KOPT-K1 (cell line): ENCODE results near the gene CWC25.
A peak's percentile ranks its signal among the peaks of the same experiment; 100 is the strongest.
"Not testable (repeated sequence)": the region's sequence is repeated elsewhere in the genome, so short reads cannot be mapped to it uniquely, and the experiment has no call there.

Experiments used
- H3K27ac ChIP-seq: fragments of 200-600 bp; sonication (generic); 2 replicates; pipeline ENCODE4 v1.5.1; 2016; ENCODE audit warnings: antibody characterized with exemption, mild to moderate bottlenecking, low read depth, low read length; ENCODE audit not compliant: poor library complexity, severe bottlenecking
- H3K36me3 ChIP-seq: fragments of 200-600 bp; sonication (generic); 2 replicates; pipeline ENCODE4 v1.5.1; 2017; ENCODE audit warnings: antibody characterized with exemption, mild to moderate bottlenecking, low read length, moderate library complexity; ENCODE audit not compliant: insufficient read depth
- H3K9me3 ChIP-seq: fragments of 200-600 bp; sonication (generic); 2 replicates; pipeline ENCODE4 v1.5.1; 2017; ENCODE audit warnings: antibody characterized with exemption, low read length, mild to moderate bottlenecking; ENCODE audit not compliant: insufficient read depth, poor library complexity, severe bottlenecking

The CWC25 gene

DNA sequence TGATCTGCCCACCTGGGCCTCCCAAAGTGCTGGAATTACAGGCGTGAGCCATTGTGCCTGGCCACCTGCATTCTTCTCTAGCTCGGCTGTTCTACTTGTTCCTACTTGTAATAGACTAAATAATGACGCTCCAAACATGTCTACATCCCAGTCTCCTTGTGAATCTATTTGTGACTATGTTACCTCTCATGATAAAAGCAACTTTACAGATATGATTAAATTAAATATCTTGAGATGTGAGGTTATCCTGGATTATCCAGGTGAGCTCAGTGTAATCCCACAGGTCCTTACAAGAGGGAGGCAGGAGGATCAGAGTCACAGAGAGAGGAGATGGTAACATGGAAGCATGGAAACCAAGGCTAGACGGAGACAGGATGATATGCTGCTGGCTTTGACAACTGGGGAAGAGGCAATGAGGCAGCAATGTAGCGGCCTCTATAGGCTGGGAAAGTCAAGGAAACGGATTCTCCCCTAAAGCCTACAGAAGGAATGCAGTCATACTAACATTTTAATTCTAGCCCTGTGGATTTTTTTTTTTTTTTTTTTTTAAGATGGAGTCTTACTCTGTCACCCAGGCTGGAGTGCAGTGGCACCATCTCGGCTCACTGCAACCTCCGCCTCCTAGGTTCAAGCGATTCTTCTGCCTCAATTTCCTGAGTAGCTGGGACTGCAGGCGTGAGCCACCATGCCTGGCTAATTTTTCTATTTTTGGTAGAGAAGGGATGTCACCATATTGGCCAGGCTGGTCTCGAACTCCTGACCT is 39.7 kb upstream of the CWC25 start:
- no peak overlapping the region for H3K27ac ChIP-seq
- H3K9me3 ChIP-seq: no peaks in the 10 kb centered on the region
- no peaks in the 10 kb centered on the region for H3K36me3 ChIP-seq

- Histone ChIP-seq H3K27ac (no peak overlapping the region), H3K9me3 (no peaks in the 10 kb centered on the region), H3K36me3 (no peaks in the 10 kb centered on the region)
These were observed 36.3 kb upstream of the CWC25 start for GRCh38 chr17:38861399-38861843.

- H3K27ac ChIP-seq: no peak overlapping the region
- peaks cover 9% of the 10 kb centered on the region for H3K36me3 ChIP-seq
- H3K9me3 ChIP-seq: no peaks in the 10 kb centered on the region
These were observed 32.1 kb upstream of the CWC25 start for GRCh38 chr17:38857271-38857670.

- not testable (repeated sequence) for H3K27ac ChIP-seq, H3K9me3 ChIP-seq
These were observed 30.1 kb upstream of the CWC25 start for GRCh38 chr17:38855101-38855714.

GRCh38 chr17:38853292-38854219 is 28.4 kb upstream of the CWC25 start, which contains the start of gene RPL23:
Gene RPL23 (minus strand): TSS chr17:38853721. CDS start chr17:38853710, 11 bp downstream.
- H3K27ac ChIP-seq: peak within 1 kb of the TSS; percentile 81
- no peaks in the 10 kb centered on the region for H3K9me3 ChIP-seq

More at GRCh38 chr17:38855101-38855714, 30.1 kb upstream of the CWC25 start:
- peaks cover 29% of the 10 kb centered on the region for H3K36me3 ChIP-seq

GRCh38 chr17:38852771-38853291 is 27.7 kb upstream of the CWC25 start:
- Histone ChIP-seq H3K36me3 (peaks cover 53% of the 10 kb centered on the region), H3K27ac (peak overlapping the region; percentile 81), H3K9me3 (no peaks in the 10 kb centered on the region)

More at GRCh38 chr17:38853292-38854219, 28.4 kb upstream of the CWC25 start, which contains the start of gene RPL23:
- peaks cover 46% of the 10 kb centered on the region for H3K36me3 ChIP-seq

DNA sequence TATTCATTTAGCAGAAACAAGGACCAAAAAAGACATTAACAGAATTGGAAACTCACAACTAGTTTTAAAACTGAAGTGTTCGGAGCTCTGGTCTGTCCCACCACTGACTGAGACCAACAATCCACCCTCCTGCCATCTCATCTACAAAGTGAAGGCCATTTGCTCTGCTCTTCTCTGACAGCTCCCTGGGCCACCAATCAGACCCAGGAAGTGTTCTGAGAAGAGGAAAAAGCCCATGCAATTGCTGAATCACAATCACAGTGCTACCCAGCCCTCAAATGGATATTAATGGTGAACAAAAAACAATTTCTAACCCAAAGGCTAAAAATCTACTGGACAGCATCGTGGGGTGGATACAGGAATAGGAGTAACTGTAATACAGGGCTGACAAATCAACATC is 26.3 kb upstream of the CWC25 start:
- no peak overlapping the region for H3K27ac ChIP-seq
- H3K36me3 ChIP-seq: peaks cover 64% of the 10 kb centered on the region
- no peaks in the 10 kb centered on the region for H3K9me3 ChIP-seq

DNA sequence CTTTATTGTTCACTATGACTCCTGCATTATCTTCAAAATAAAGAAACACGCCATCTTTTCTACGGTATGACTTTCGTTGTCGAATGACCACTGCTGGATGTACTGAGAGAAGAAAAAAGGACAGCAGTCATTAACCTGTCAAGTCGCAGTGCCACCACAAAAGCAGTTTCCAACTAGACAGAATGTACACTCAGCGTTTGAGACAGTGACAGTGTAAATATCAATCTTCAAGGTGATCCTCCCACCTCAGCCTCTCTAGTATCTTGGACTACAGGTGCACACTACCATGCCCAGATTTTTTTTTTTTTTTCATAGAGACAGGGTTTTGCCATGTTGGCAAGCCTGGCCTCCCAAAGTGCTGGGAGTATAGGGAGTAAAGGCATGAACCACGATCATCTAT is 25.3 kb upstream of the CWC25 start:
- Histone ChIP-seq H3K9me3 (no peaks in the 10 kb centered on the region), H3K27ac (no peak overlapping the region), H3K36me3 (peaks cover 66% of the 10 kb centered on the region)

- Histone ChIP-seq H3K27ac (no peak overlapping the region), H3K36me3 (peaks cover 66% of the 10 kb centered on the region), H3K9me3 (no peaks in the 10 kb centered on the region)
These were observed 24.0 kb upstream of the CWC25 start for GRCh38 chr17:38848939-38849605.

DNA sequence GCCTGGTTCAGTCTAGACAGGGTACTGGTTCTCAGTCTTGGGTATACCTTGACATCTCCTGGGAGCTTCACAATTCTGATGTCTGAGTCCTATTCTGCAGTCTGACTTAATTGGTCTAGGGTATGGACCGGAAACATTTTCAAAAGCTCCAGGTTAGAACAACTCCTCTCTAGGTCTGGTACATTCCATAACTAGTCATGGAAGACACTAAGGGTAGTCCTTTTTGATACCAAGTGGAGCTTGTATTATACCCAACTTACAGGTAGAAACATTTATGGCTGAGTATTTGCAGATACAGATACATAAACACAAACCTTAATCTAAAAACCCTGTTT is 23.4 kb upstream of the CWC25 start:
- no peak overlapping the region for H3K27ac ChIP-seq
- H3K36me3 ChIP-seq: peaks cover 66% of the 10 kb centered on the region
- no peaks in the 10 kb centered on the region for H3K9me3 ChIP-seq

DNA sequence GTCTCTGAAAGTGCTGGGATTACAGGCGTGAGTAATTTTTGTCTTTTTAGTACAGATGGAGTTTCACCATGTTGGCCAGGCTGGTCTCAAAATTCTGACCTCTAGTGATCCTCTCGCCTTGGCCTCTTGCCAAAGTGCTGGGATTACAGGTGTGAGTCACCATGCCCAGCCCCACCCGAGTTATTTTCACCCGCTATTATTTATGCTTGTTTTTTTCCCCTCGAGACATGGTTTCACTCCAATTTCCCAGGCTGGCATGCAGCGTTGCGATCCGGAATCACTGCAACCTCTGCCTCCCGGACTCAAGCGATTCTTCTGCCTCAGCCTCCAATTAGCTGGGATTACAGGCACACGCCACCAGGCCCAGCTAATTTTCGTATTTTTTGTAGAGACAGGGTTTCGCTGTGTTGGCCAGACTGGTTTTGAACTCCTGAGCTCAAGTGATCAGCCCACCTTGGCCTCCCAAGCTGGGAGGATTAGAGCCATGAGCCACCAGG is 19.2 kb upstream of the CWC25 start:
- no peak overlapping the region for H3K27ac ChIP-seq
- no peaks in the 10 kb centered on the region for H3K9me3 ChIP-seq
- peaks cover 28% of the 10 kb centered on the region for H3K36me3 ChIP-seq

GRCh38 chr17:38825762-38826247 is 684 bp upstream of the CWC25 start:
- H3K9me3 ChIP-seq: no peaks in the 10 kb centered on the region
- peaks cover 12% of the 10 kb centered on the region for H3K36me3 ChIP-seq
- H3K27ac ChIP-seq: peak overlapping the region; percentile 90

GRCh38 chr17:38815576-38816193 is 9.4 kb downstream of the CWC25 start:
- Histone ChIP-seq H3K36me3 (peaks cover 90% of the 10 kb centered on the region), H3K27ac (no peak overlapping the region), H3K9me3 (no peaks in the 10 kb centered on the region)

DNA sequence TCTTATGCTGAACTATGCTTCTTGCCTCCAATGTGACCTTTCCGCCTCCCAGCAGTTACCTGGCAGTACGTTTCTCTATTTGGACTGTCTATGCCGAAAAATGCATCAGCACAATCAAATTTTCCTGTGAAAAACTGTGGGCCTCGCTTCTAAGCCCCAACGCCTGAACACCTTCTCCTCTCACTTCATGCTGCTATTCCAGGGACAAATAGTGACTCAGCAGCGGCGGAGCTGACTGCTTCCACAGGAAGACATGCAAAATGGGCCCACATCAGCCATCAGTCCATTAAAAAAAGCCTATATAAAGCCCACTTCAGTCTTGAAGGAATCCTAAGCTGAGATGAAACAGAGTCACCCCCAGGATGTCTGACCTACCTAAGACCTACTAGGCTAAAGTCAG is 15.3 kb downstream of the CWC25 start:
- no peaks in the 10 kb centered on the region for H3K9me3 ChIP-seq
- H3K36me3 ChIP-seq: peaks cover 99% of the 10 kb centered on the region
- H3K27ac ChIP-seq: no peak overlapping the region
